COR-L47 (cell line): ENCODE data around the gene DRICH1.
"Not testable (repeated sequence)": the region's sequence is repeated elsewhere in the genome, so short reads cannot be mapped to it uniquely, and the experiment has no call there.

ENCODE experiments used
- DNase-seq: peaks from one replicate; lab custom pipeline; 2025; lab: John Stamatoyannopoulos, UW

The DRICH1 gene

GRCh38 chr22:23598805-23599518 lies 33.2 kb downstream of the DRICH1 start:
- DNase-seq, result no peak

GRCh38 chr22:23597576-23598268 lies 34.4 kb downstream of the DRICH1 start:
- not testable (repeated sequence) for DNase-seq

- DNase-seq, result not testable (repeated sequence)
Measured at GRCh38 chr22:23595904-23596303, 36.2 kb downstream of the DRICH1 start.

DNA sequence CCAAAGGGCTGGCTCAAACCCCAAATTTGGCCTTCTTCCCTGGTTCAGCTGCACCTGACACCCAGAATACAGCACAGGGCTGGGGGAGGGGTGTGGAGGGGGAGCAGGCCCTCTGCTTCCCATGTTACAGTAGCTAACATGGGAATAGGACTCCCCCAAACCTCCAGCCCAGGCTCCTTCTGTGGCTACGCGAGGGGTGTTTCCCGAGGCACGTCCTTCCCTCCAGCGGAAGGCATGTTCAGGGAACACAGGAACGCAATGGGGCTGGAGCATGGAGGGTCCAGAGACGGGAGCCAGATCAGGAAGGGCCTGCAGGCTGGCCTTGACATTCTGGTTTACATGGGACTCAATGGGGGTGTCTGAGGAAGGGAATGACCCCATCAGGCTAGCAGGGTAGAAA lies 40.3 kb downstream of the DRICH1 start:
- DNase-seq, result no peak

DNA sequence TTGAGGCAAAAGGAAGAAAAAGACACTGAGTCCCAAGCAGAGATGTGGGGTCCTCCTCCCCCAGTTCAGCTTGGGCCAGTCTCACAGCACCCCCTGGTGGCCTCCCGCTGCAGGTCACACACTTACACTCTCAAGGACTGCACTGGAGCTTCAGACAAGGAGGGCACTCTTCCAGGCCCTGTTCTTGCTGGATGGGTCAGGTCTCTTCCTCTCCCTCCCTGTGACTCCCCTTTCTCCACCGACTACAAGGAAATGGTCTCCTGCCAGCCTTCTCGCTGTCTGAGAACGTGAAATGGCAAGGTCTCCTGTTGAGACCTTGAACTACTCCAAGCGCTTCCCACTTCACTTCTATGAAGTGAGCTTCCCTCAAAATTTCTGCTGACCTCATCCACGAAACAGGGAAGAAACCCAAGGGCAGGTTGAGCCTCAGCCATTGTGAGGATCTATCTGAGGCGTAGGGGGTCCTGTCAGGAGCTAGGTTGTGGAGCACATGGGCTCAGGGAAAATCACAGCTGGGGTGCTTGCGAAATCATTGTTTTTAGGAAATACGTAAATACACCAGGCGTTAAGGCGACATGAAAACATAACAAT lies 40.8 kb downstream of the DRICH1 start:
- DNase-seq, result peak; percentile 18

DNA sequence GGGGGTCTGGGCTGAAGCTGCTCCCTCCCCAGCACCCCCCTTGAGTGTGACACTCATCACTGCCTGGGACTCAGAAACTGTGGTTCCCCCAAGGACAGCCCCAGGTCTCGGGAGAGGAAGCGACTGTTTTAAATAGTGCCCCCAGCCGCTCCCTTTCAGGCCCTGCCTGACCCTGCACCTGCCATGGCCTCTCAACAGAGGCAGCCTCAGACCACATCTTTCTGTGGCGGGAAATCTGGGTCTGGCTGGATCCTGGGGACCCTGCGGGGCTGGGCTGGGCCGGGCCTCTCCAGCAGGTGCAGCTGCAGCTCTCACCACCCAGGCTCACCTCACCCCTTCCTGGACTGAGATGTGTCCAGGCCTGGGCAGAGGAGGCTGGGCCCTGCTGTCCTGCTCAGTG lies 48.3 kb downstream of the DRICH1 start:
- no peak for DNase-seq

DNA sequence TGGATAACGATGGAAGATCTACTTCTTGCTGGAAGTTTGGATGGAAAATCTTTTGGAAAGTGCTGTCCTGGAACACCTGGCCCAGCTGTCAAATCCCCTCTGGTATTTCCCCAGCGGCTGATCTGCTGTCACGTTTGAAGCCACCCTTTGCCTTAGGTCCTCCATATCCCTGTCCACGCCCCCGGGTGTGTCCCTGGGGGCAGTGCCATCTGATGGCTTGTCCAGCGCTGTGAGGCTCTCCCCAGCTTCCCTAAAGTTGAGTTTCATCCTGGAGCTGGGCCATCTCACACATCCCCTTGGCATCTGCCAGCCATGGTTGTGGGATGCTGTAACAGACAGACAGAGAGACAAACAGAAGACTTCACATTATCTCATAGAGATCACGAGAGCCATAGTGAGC lies 49.0 kb downstream of the DRICH1 start:
- no peak for DNase-seq

- no peak for DNase-seq
Measured at GRCh38 chr22:23581260-23581650, 50.9 kb downstream of the DRICH1 start.

DNA sequence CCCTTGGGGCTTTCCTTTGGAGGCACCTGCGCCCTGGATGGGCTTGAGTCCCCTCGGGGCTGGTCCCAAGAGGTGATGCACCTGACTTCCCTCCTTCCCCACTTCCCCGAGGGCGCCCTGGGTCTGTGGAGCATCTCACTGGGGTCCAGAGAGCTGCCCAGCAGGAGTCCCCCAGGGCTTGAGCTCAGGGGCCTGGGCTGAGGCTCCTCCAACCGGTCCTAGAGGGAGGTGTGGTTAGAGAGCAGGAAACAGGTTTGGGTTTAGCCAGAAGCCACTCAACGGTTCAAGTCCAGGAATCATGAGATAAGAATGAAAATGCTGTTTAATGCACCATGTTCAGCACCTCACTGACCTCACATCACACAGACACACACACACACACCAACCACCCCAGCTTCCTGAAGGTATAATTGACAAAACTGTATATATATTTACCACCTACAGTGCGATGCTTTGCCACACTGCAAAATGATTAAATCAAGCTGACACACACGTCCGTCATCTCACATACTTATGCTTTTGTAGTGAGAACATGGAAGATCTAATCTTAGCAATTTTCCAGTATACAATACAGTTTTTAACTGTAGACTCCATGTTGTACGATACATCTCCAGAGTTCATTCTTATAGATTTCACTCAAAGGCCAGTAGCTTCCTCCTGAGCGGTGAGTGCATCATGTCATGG lies 51.4 kb downstream of the DRICH1 start:
- no peak for DNase-seq

GRCh38 chr22:23579870-23580575 lies 52.1 kb downstream of the DRICH1 start, which contains the start of gene IGLL1:
Gene IGLL1, minus strand, starts transcription at chr22:23580290. Its CDS starts 100 bp downstream, at chr22:23580190.
- DNase-seq, result no peak

DNA sequence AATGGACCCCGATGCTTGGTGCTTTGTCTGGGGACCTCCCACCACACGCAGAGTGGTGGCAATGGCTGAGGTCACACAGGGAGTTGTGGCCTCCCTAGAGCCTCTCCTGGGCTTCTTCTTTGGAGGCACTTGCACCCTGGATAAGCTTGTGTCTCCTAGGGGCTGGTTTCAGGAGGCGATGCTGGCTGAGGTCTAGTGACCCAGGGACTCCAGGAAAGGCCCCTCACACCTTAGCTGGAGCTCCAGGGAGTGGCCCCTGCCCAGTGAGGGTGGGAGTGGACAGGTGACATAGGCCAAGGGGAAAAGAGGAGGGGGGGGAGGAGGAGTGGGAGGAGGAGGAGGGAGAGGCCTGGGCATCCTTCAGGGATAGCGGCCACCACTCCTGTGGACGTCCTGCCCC lies 52.8 kb downstream of the DRICH1 start:
- DNase-seq, result no peak

DNA sequence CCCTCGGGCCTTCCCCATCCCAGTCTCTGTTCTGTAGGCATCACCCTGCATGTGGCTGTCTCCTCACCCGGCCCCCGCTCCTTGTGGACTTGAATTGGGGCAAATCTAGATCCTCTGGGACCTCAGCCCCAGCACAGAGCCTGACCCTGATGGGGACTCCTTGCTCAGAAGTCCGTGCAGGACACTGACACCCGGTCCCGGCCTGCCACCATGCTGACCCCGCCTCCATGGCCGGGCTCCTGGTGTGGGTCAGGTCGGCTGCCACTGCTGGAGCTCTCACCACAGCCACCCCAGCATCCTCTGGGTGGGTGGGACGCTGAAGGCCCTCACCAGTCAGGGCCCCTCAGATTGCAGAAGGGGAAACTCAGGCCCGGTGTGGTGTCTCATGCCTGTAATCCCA lies 53.8 kb downstream of the DRICH1 start:
- no peak for DNase-seq

DNA sequence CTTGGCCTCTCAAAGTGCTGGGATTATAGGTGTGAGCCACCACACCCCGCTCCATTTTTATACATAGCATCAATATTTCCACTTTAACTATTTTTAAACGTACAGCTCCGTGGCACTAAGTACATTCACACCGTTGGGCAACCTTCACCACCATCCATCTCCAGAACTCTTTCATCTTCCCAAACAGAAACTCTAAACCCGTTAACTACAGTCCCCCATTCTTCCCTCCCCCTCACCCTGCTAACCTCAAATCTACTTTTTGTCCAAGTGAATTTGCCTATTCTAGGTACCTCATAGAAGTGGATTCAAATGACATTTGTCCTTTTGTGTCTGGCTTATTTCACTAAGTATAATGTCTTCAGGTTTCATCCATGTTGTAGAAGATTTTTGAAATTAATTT lies 55.4 kb downstream of the DRICH1 start:
- DNase-seq, result no peak

- no peak for DNase-seq
Measured at GRCh38 chr22:23575601-23576000, 56.5 kb downstream of the DRICH1 start.

DNA sequence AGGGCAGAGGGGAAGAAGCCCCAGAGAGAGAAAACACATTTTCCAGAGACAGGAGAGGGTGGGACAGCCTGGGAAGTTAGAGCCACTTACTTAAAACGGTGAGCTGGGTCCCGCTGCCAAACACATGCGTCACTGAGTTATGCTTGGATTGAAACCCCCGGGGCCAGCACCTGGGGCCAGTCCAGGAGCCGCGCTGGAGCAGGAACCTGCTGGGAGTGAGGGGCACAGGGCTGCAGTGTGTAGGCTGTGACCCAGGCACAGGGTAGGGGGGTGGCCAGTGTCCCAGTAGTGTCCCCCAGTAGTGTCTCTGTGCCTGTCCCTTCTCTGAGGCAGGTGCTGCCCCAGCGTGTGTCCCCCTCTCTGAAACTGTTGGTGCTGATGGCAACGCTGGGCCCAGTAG lies 57.2 kb downstream of the DRICH1 start:
- DNase-seq, result no peak

GRCh38 chr22:23574371-23574811 lies 57.7 kb downstream of the DRICH1 start:
- DNase-seq, result no peak

GRCh38 chr22:23573701-23574235 lies 58.4 kb downstream of the DRICH1 start:
- DNase-seq, result not testable (repeated sequence)

- not testable (repeated sequence) for DNase-seq
Measured at GRCh38 chr22:23573106-23573505, 59.0 kb downstream of the DRICH1 start.

- DNase-seq, result no peak
Measured at GRCh38 chr22:23571486-23571885, 60.6 kb downstream of the DRICH1 start.

GRCh38 chr22:23570681-23571080 lies 61.4 kb downstream of the DRICH1 start:
- DNase-seq, result no peak

DNA sequence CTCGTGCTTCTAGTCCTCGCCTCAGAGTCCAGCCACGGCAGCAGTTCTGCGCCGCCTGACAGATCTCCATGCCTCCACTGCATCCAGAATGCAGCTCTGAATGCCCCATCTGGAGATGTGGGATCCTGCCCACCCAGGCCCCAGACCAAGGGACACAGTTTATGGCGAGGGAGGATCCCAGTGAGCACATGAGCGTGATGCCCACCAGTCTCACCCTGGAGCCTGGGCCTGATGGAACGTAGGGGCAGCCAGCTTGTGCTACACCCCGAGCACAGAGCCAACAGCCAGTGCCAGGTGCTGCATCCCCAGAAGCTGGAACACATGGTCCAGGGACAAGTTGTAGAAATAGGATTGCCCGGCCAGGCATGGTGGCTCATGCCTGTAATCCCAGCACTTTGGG lies 62.4 kb downstream of the DRICH1 start:
- no peak for DNase-seq

GRCh38 chr22:23569291-23569690 lies 62.8 kb downstream of the DRICH1 start:
- DNase-seq, result no peak
